ENCODE measurements around the gene EXTL2.

DNA sequence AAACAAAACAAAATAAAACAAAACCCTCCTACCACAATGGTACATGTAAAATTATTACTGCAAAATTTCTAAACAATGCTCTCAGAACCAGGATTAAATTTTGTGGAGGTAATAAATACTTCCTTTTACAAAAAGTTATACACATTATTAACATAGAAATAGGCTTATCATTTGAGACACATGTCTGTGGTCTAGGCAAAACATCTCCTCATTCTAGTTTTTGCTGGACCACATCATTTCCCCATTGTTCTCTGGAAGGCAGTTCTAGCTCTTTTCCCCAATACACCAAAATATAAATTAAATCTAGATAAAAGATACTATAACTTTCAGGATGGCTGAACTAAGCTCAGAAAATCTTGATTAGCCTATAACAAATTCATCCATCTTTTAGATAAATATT lies 18.4 kb downstream of the EXTL2 start:
- TF ChIP-seq POLR2A (IDR thresholded peaks at IDR 0.05; ENCODE audit: low read length) (no peak), GATA1 (IDR thresholded peaks at IDR 0.05; ENCODE audit: low read depth, low read length) (no peak)

All from erythroblast (primary cell).